Measurements from ENCODE around the gene KCND2. TPM values are rescaled to one million over a fixed set of nuclear protein-coding genes. Genes with fewer than 3 reads are reported as not detected.

Gene KCND2
- total RNA-seq, 1 experiment from 2014 or later = 0.72 TPM

DNA sequence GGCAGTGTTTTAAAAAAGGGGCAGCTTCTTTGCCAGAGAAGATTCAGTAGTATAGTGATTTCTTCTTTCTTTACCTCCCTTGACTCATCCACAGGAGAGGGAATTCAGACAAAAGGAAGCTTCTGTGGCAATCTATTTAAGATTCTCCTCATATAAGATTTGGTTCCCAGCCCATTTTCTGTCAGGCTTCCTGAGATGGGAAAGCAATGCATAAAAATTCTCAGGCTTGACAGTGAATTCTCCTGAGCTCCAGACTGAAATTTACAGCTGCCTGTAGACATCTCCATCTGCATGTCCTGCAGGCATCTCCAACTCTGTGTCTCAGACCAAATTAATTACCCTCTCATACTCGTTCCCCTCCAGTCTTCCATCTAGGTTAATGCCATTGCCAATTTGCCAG, 512.1 kb downstream of the KCND2 start:
- Histone ChIP-seq H2AFZ (no peak overlapping the region), H3K27ac (no peak overlapping the region), H3K9me3 (ENCODE audit: insufficient read depth, low read depth) (no peaks in the 10 kb centered on the region), H3F3A (ENCODE audit: insufficient read depth, low read depth) (no peaks in the 10 kb centered on the region), H3K4me1 (replicated peaks; ENCODE audit: insufficient read depth) (no peaks in the 10 kb centered on the region), H3K4me3 (no peak overlapping the region), H3K79me2 (ENCODE audit: low read depth) (no peaks in the 10 kb centered on the region), H3K9me2 (ENCODE audit: insufficient read depth) (no peaks in the 10 kb centered on the region), H3K36me3 (ENCODE audit: low read depth) (no peaks in the 10 kb centered on the region), H4K20me1 (ENCODE audit: insufficient read depth) (no peaks in the 10 kb centered on the region), H3K27me3 (ENCODE audit: insufficient read depth, low read depth) (no peaks in the 10 kb centered on the region), H3K4me2 (no peak overlapping the region)
- BruUV-seq (replicated peaks) = no TSS peak
- CTCF ChIA-PET = no interaction called here
- DNase-seq = no peak
- POLR2A ChIA-PET (ENCODE audit: unreplicated experiment) = no interaction called here
- intact Hi-C loops (cut with micrococcal nuclease; ENCODE audit: unreplicated experiment) = no loop called here
- TF ChIP-seq, protein P1, sequence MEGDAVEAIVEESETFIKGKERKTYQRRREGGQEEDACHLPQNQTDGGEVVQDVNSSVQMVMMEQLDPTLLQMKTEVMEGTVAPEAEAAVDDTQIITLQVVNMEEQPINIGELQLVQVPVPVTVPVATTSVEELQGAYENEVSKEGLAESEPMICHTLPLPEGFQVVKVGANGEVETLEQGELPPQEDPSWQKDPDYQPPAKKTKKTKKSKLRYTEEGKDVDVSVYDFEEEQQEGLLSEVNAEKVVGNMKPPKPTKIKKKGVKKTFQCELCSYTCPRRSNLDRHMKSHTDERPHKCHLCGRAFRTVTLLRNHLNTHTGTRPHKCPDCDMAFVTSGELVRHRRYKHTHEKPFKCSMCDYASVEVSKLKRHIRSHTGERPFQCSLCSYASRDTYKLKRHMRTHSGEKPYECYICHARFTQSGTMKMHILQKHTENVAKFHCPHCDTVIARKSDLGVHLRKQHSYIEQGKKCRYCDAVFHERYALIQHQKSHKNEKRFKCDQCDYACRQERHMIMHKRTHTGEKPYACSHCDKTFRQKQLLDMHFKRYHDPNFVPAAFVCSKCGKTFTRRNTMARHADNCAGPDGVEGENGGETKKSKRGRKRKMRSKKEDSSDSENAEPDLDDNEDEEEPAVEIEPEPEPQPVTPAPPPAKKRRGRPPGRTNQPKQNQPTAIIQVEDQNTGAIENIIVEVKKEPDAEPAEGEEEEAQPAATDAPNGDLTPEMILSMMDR (conservative IDR thresholded peaks at IDR 0.05) = no peak
- TF ChIP-seq EZH2 (IDR thresholded peaks at IDR 0.05; ENCODE audit: low read depth) = no peak

DNA sequence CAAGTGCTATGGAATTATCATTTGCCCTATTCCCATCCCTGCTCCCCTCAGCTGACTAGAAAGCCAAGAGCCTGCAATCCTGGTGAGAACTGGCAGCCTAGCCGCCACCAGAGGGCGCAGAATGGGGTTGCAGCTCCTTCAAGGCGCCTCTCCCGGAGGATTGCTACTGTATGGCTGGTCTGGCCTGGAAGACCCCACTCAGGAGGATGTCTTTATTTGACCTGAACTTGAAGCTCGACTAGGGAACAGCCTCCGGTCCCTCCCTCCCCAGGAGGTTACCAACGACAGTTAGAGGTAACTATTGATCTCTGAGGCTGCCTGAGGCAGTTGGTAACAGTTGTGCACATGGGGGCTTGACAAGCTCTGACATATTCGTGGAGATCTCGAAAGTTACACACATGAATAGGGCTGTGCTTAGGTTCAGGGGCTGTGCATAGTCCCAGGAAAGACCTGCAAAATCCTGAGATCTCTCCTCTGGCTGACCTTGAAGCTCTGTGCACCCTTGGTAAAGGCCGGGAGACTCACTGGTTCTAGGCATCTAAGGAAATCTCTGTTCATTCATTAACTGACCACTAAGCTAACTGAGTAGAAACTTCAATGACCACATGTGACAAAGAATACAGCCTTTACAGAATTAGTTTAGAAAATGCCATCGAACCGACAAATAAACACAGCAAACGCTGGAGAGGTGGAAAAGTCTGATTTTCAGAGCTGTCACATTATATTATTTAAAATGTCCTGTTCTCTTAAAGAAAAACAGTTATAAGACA, 519.3 kb downstream of the KCND2 start:
- peak in 1 of 2 experiments; percentile 57 for DNase-seq
- no TSS peak for BruUV-seq (replicated peaks)
- POLR2A ChIA-PET (ENCODE audit: unreplicated experiment) = no interaction called here
- H3K4me1 ChIP-seq (replicated peaks; ENCODE audit: insufficient read depth) = no peaks in the 10 kb centered on the region
- no peaks in the 10 kb centered on the region for H3K9me3 ChIP-seq (ENCODE audit: insufficient read depth, low read depth)
- no peaks in the 10 kb centered on the region for H3F3A ChIP-seq (ENCODE audit: insufficient read depth, low read depth)
- H3K9me2 ChIP-seq (ENCODE audit: insufficient read depth) = no peaks in the 10 kb centered on the region
- no peaks in the 10 kb centered on the region for H3K79me2 ChIP-seq (ENCODE audit: low read depth)
- CTCF ChIA-PET = interaction anchor here (0.6 to 1.1 kb wide), 3 partner anchors 14 to 1202 kb away, joined by 3 to 5 read pairs (median 4); no protein-coding TSS in a partner anchor
- no peaks in the 10 kb centered on the region for H4K20me1 ChIP-seq (ENCODE audit: insufficient read depth)
- no peaks in the 10 kb centered on the region for H3K27me3 ChIP-seq (ENCODE audit: insufficient read depth, low read depth)
- no peak overlapping the region for H3K4me2 ChIP-seq
- H2AFZ ChIP-seq = no peak overlapping the region
- no peaks in the 10 kb centered on the region for H3K36me3 ChIP-seq (ENCODE audit: low read depth)
- intact Hi-C loops (cut with micrococcal nuclease; ENCODE audit: unreplicated experiment) = loop anchor here (1.0 to 5.0 kb wide), 4 partner anchors 150 to 1203 kb away; no protein-coding TSS in a partner anchor
- no peak overlapping the region for H3K4me3 ChIP-seq
- TF ChIP-seq, protein P1 (conservative IDR thresholded peaks at IDR 0.05) = peak; percentile 85
- TF ChIP-seq EZH2 (IDR thresholded peaks at IDR 0.05; ENCODE audit: low read depth) = no peak
- H3K27ac ChIP-seq = no peak overlapping the region

DNA sequence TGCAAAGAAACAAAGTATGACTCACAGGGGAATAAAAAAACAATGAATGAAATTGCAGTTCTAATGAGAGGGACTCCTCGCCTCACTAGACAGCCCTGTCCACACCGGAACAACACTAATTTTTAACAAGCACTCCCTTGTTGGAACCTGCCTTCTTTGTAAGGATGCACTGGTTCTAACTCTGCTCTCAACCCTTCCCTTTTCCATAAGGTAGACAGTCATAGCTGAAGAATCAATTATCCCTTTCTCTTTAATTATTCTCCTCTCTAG, 519.8 kb downstream of the KCND2 start:
- no TSS peak for BruUV-seq (replicated peaks)
- no peaks in the 10 kb centered on the region for H3K4me1 ChIP-seq (replicated peaks; ENCODE audit: insufficient read depth)
- no peaks in the 10 kb centered on the region for H3F3A ChIP-seq (ENCODE audit: insufficient read depth, low read depth)
- no peaks in the 10 kb centered on the region for H3K9me2 ChIP-seq (ENCODE audit: insufficient read depth)
- H3K79me2 ChIP-seq (ENCODE audit: low read depth) = no peaks in the 10 kb centered on the region
- no peak overlapping the region for H3K4me3 ChIP-seq
- CTCF ChIA-PET = no interaction called here
- intact Hi-C loops (cut with micrococcal nuclease; ENCODE audit: unreplicated experiment) = loop anchor here (1.0 to 5.0 kb wide), 4 partner anchors 150 to 1202 kb away; no protein-coding TSS in a partner anchor
- no peaks in the 10 kb centered on the region for H4K20me1 ChIP-seq (ENCODE audit: insufficient read depth)
- no peak for DNase-seq
- no peaks in the 10 kb centered on the region for H3K36me3 ChIP-seq (ENCODE audit: low read depth)
- H3K9me3 ChIP-seq (ENCODE audit: insufficient read depth, low read depth) = no peaks in the 10 kb centered on the region
- no peak overlapping the region for H3K27ac ChIP-seq
- H3K27me3 ChIP-seq (ENCODE audit: insufficient read depth, low read depth) = no peaks in the 10 kb centered on the region
- TF ChIP-seq EZH2 (IDR thresholded peaks at IDR 0.05; ENCODE audit: low read depth) = no peak
- TF ChIP-seq, protein P1 (conservative IDR thresholded peaks at IDR 0.05) = no peak
- no peak overlapping the region for H3K4me2 ChIP-seq
- no peak overlapping the region for H2AFZ ChIP-seq
- POLR2A ChIA-PET (ENCODE audit: unreplicated experiment) = no interaction called here
